Measurements from ENCODE around the gene BTN2A1. TPM values are rescaled to one million over a fixed set of nuclear protein-coding genes. Genes with fewer than 3 reads are reported as not detected.

The BTN2A1 gene
- total and polyA plus RNA-seq, 9 of the 15 experiments (the other 6 are each of a cell fraction or from before 2014, with no cell fraction given) = 6.7 to 22.1 (median 16.4) TPM

DNA sequence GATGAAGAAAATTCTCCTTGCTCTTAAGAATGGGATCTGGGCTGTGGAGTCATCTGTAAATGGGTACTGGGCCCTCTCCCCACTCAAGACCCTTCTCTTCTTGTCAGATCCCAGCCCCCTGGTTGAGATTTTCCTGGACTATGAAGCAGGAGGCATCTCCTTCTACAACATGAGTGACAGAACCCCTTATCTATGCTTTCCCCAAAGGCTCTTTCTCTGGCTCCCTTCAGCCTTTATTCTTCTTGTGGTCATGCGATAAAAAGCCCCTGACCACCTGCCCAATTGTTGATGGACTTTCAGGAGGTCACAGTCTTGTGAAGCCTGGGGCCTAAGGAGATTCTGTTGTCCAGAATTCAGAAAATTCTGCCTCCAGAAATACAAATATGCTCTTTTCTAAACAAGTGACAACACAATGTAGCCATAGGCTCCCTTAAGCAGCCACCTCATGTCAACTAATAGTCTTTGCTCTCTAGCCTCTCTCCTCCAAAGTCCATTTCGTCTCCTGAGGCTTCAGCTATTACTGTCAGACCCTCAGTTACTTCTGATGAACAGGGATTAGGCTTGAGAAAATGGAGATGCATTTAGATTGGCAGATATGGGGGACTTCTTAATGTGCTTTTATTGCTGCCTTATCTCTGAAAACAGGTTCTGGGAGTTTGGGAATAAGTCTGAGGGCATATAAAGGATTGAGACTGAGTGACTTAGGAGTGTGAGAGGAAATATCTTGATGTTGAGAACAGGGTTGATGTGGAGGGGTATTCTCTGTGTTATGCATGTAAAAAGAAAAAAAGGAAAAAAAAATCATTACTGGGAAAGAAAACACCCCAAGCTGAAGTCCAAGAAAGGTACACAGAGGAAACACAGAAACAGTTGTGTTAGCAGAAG lies 20.6 kb downstream of the BTN2A1 start (continued):
- TF ChIP-seq FUS (optimal IDR thresholded peaks at IDR 0.05; ENCODE audit: low read depth, low read length) (no peak), SMAD3 (CRISPR knock-in tag; conservative IDR thresholded peaks at IDR 0.05) (no peak), TAL1 (IDR thresholded peaks at IDR 0.05) (peak; percentile 32; the same call in 1 of the 2 replicates), RFX5 (IDR thresholded peaks at IDR 0.05; ENCODE audit: low read depth, low read length) (no peak), EP300 (IDR thresholded peaks at IDR 0.05; ENCODE audit: low read length) (no peak), ZNF561 (CRISPR knock-in tag; conservative IDR thresholded peaks at IDR 0.05) (no peak), HDAC8 (tag; IDR thresholded peaks at IDR 0.05) (no peak), MTF1 (CRISPR knock-in tag; IDR thresholded peaks at IDR 0.05; ENCODE audit: borderline replicate concordance) (0 out of 2 replicates have a peak, but pooled peaks have one; percentile 13), RUNX1 (IDR thresholded peaks at IDR 0.05; ENCODE audit: low read depth) (no peak), MXI1 (IDR thresholded peaks at IDR 0.05; ENCODE audit: low read depth, low read length) (no peak), L3MBTL2 (IDR thresholded peaks at IDR 0.05) (peak; percentile 39; the same call in 1 of the 2 replicates), ZFP1 (CRISPR knock-in tag; IDR thresholded peaks at IDR 0.05) (no peak), ZNF133 (CRISPR knock-in tag; IDR thresholded peaks at IDR 0.05) (no peak), ZNF217 (CRISPR knock-in tag; IDR thresholded peaks at IDR 0.05) (no peak), ZFPM2 (CRISPR knock-in tag; IDR thresholded peaks at IDR 0.05) (no peak), ZNF507 (tag; conservative IDR thresholded peaks at IDR 0.05) (no peak)
- TF ChIP-seq, protein P1, sequence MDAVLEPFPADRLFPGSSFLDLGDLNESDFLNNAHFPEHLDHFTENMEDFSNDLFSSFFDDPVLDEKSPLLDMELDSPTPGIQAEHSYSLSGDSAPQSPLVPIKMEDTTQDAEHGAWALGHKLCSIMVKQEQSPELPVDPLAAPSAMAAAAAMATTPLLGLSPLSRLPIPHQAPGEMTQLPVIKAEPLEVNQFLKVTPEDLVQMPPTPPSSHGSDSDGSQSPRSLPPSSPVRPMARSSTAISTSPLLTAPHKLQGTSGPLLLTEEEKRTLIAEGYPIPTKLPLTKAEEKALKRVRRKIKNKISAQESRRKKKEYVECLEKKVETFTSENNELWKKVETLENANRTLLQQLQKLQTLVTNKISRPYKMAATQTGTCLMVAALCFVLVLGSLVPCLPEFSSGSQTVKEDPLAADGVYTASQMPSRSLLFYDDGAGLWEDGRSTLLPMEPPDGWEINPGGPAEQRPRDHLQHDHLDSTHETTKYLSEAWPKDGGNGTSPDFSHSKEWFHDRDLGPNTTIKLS (IDR thresholded peaks at IDR 0.05; ENCODE audit: borderline replicate concordance, low read depth) = no peak
- TF ChIP-seq, protein P2, sequence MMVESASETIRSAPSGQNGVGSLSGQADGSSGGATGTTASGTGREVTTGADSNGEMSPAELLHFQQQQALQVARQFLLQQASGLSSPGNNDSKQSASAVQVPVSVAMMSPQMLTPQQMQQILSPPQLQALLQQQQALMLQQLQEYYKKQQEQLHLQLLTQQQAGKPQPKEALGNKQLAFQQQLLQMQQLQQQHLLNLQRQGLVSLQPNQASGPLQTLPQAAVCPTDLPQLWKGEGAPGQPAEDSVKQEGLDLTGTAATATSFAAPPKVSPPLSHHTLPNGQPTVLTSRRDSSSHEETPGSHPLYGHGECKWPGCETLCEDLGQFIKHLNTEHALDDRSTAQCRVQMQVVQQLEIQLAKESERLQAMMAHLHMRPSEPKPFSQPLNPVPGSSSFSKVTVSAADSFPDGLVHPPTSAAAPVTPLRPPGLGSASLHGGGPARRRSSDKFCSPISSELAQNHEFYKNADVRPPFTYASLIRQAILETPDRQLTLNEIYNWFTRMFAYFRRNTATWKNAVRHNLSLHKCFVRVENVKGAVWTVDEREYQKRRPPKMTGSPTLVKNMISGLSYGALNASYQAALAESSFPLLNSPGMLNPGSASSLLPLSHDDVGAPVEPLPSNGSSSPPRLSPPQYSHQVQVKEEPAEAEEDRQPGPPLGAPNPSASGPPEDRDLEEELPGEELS (CRISPR knock-in tag; IDR thresholded peaks at IDR 0.05; ENCODE audit: borderline replicate concordance) = no peak
- TF ChIP-seq, protein P3, sequence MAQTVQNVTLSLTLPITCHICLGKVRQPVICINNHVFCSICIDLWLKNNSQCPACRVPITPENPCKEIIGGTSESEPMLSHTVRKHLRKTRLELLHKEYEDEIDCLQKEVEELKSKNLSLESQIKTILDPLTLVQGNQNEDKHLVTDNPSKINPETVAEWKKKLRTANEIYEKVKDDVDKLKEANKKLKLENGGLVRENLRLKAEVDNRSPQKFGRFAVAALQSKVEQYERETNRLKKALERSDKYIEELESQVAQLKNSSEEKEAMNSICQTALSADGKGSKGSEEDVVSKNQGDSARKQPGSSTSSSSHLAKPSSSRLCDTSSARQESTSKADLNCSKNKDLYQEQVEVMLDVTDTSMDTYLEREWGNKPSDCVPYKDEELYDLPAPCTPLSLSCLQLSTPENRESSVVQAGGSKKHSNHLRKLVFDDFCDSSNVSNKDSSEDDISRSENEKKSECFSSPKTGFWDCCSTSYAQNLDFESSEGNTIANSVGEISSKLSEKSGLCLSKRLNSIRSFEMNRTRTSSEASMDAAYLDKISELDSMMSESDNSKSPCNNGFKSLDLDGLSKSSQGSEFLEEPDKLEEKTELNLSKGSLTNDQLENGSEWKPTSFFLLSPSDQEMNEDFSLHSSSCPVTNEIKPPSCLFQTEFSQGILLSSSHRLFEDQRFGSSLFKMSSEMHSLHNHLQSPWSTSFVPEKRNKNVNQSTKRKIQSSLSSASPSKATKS (CRISPR knock-in tag; IDR thresholded peaks at IDR 0.05) = no peak
- TF ChIP-seq, protein P4, sequence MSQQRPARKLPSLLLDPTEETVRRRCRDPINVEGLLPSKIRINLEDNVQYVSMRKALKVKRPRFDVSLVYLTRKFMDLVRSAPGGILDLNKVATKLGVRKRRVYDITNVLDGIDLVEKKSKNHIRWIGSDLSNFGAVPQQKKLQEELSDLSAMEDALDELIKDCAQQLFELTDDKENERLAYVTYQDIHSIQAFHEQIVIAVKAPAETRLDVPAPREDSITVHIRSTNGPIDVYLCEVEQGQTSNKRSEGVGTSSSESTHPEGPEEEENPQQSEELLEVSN (IDR thresholded peaks at IDR 0.05; ENCODE audit: borderline replicate concordance in 1 of 2, extremely low read depth in 1 of 2, insufficient read depth in 1 of 2, insufficient read length in 1 of 2, low read depth in 1 of 2, low read length in 1 of 2, poor library complexity in 1 of 2, severe bottlenecking in 1 of 2) = no peak
- TF ChIP-seq, protein P5, sequence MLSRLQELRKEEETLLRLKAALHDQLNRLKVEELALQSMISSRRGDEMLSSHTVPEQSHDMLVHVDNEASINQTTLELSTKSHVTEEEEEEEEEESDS (CRISPR knock-in tag; IDR thresholded peaks at IDR 0.05) = no peak
